HCT116 (cell line): ENCODE data around the gene ARRB2. TPM values are rescaled to one million over a fixed set of nuclear protein-coding genes. Genes with fewer than 3 reads are reported as not detected.

Experiments used
- ATAC-seq: fragments of 200-7000 bp; cut with Tn5 transposase; 2 replicates; pipeline ENCODE4 v1.9.1; 2020; ENCODE audit warnings: mild to moderate bottlenecking, moderate library complexity
- BruUV-seq: library from RNA; stranded (reverse); fragments of 400-500 nt; replicated peaks from 2 replicates; lab custom pipeline; 2021; lab: Mats Ljungman, UMichigan
- CTCF ChIA-PET: fragments of 300-600 bp; sonication (Branson Sonifier 250); formaldehyde crosslinking; loops from one replicate; lab custom pipeline; 2021; ENCODE audit warnings: antibody characterized with exemption; lab: Charles Lee
- POLR2A ChIA-PET: fragments of 300-600, 350-600 bp; sonication (Branson Sonifier 250); formaldehyde crosslinking; loops from one replicate; lab custom pipeline; 2021; ENCODE audit warnings: antibody characterized with exemption; lab: Charles Lee
- RAD21 ChIA-PET, 2 experiments: fragments of 300-600 bp; sonication (Branson Sonifier 250); formaldehyde crosslinking; loops; one replicate each; lab custom pipeline; 2023; ENCODE audit warnings: low total read pairs in 2 of 2; ENCODE audit not compliant: uncharacterized antibody in 2 of 2, unreplicated experiment in 2 of 2, low non-redundant PET in 1 of 2; lab: Charles Lee
- DNase-seq: peaks from one replicate; pipeline ENCODE4 v3.0.0-alpha.2; 2010; ENCODE audit warnings: low read depth, low spot score
- H2AFZ ChIP-seq: fragments of 200-600 bp; shearing (Covaris generic), sonication (generic); 2 replicates; pipeline ENCODE4 v1.6.1; 2017; ENCODE audit warnings: low read depth, mixed run types, mixed read lengths, antibody characterized with exemption, low read length; ENCODE audit not compliant: poor library complexity, severe bottlenecking
- H3K27ac ChIP-seq: 2 replicates; pipeline ENCODE4 v1.5.1; 2012; ENCODE audit warnings: low read depth, low read length
- H3K27me3 ChIP-seq: fragments of 200-600 bp; sonication (generic); 2 replicates; pipeline ENCODE4 v1.6.1; 2016; ENCODE audit warnings: mixed run types, low read length, mixed read lengths; ENCODE audit not compliant: insufficient read depth
- H3K36me3 ChIP-seq, 2 experiments: fragments of 200-500 bp in 1 of 2; fragments of 200-600 bp in 1 of 2; sonication (Bioruptor generic) in 1 of 2; sonication (generic) in 1 of 2; 2 replicates each; pipeline versions ENCODE4 v1.5.1 to v1.6.1; 2014 to 2016; ENCODE audit warnings: low read length in 2 of 2, inconsistent platforms in 1 of 2, mixed read lengths in 1 of 2, mixed run types in 1 of 2; ENCODE audit not compliant: insufficient read depth in 2 of 2, control insufficient read depth in 1 of 2
- H3K4me1 ChIP-seq, 2 experiments: fragments of 200-600 bp in 1 of 2; sonication (generic) in 1 of 2; 2 replicates each; pipeline versions ENCODE4 v1.5.1 to v1.6.1; 2012 to 2017; ENCODE audit warnings: low read length in 2 of 2, inconsistent platforms in 1 of 2, mild to moderate bottlenecking in 1 of 2, mixed read lengths in 1 of 2, mixed run types in 1 of 2, moderate library complexity in 1 of 2; ENCODE audit not compliant: insufficient read depth in 2 of 2, control insufficient read depth in 1 of 2
- H3K4me2 ChIP-seq: fragments of 200-600 bp; sonication (generic); 2 replicates; pipeline ENCODE4 v1.6.1; 2017; ENCODE audit warnings: mixed run types, low read length, mixed read lengths
- H3K4me3 ChIP-seq, 2 experiments: fragments of 200-600 bp in 1 of 2; sonication (generic) in 1 of 2; replicated peaks in 1 of 2; 2 replicates each; pipeline ENCODE4 v1.5.1; 2011 to 2016; ENCODE audit warnings: low read length in 2 of 2, control low read depth in 1 of 2, low read depth in 1 of 2, mild to moderate bottlenecking in 1 of 2, mixed read lengths in 1 of 2, mixed run types in 1 of 2
- H3K79me2 ChIP-seq: fragments of 200-600 bp; sonication (generic); 2 replicates; pipeline ENCODE4 v1.6.1; 2017; ENCODE audit warnings: mild to moderate bottlenecking, mixed run types, low read length, moderate library complexity, mixed read lengths; ENCODE audit not compliant: insufficient read depth
- H3K9ac ChIP-seq: fragments of 200-600 bp; sonication (generic); 2 replicates; pipeline ENCODE4 v1.6.1; 2016; ENCODE audit warnings: low read length, mixed read lengths
- H3K9me2 ChIP-seq: fragments of 200-600 bp; sonication (generic), shearing (Covaris generic); 2 replicates; pipeline ENCODE4 v1.6.1; 2017; ENCODE audit warnings: mixed run types, mild to moderate bottlenecking, moderate library complexity; ENCODE audit not compliant: insufficient read depth
- H3K9me3 ChIP-seq, 2 experiments: fragments of 200-500 bp in 1 of 2; fragments of 200-600 bp in 1 of 2; sonication (Bioruptor generic) in 1 of 2; sonication (generic) in 1 of 2; 2 replicates each; pipeline ENCODE4 v1.6.1; 2014 to 2017; ENCODE audit warnings: low read length in 2 of 2, mixed read lengths in 2 of 2, inconsistent platforms in 1 of 2, low read depth in 1 of 2, mild to moderate bottlenecking in 1 of 2, mixed run types in 1 of 2, moderate library complexity in 1 of 2; ENCODE audit not compliant: control insufficient read depth in 1 of 2, insufficient read depth in 1 of 2
- H4K20me1 ChIP-seq: fragments of 200-600 bp; sonication (generic), shearing (Covaris generic); 2 replicates; pipeline ENCODE4 v1.6.1; 2017; ENCODE audit warnings: mixed run types, mild to moderate bottlenecking, moderate library complexity; ENCODE audit not compliant: insufficient read depth
- ATF3 ChIP-seq: IDR thresholded peaks from 2 replicates; pipeline ENCODE4 v1.6.1; 2012
- CTCF ChIP-seq, 3 experiments: fragments of 200-600 bp in 1 of 3; sonication (generic) in 1 of 3; IDR thresholded peaks in 2 of 3; conservative IDR thresholded peaks in 1 of 3; 2 replicates each; pipeline ENCODE4 v1.5.1; 2012 to 2017; ENCODE audit warnings: low read depth in 2 of 3, low read length in 2 of 3, antibody characterized with exemption in 1 of 3, borderline replicate concordance in 1 of 3, control low read depth in 1 of 3, mild to moderate bottlenecking in 1 of 3, mixed read lengths in 1 of 3, mixed run types in 1 of 3, moderate library complexity in 1 of 3; ENCODE audit not compliant: insufficient read depth in 1 of 3
- EGR1 ChIP-seq: IDR thresholded peaks from 2 replicates; pipeline ENCODE4 v1.6.1; 2012; ENCODE audit warnings: low read depth
- ELF1 ChIP-seq: IDR thresholded peaks from 2 replicates; pipeline ENCODE4 v1.6.1; 2012; ENCODE audit warnings: low read depth, borderline replicate concordance
- FOSL1 ChIP-seq: IDR thresholded peaks from 2 replicates; pipeline ENCODE4 v1.6.1; 2012; ENCODE audit warnings: low read depth
- JUND ChIP-seq: IDR thresholded peaks from 2 replicates; pipeline ENCODE4 v1.6.1; 2012
- MAX ChIP-seq: IDR thresholded peaks from 2 replicates; pipeline ENCODE4 v1.6.1; 2012
- POLR2A ChIP-seq: IDR thresholded peaks from 2 replicates; pipeline ENCODE4 v1.7.0; 2011; ENCODE audit warnings: borderline replicate concordance; ENCODE audit not compliant: insufficient read depth, insufficient read length; ENCODE audit errors: extremely low read depth
- POLR2AphosphoS5 ChIP-seq: IDR thresholded peaks from 2 replicates; pipeline ENCODE4 v1.6.1; 2011; ENCODE audit warnings: mild to moderate bottlenecking, low read depth, low read length, moderate library complexity
- SIN3A ChIP-seq: IDR thresholded peaks from 2 replicates; pipeline ENCODE4 v1.6.1; 2012; ENCODE audit warnings: low read depth
- TCF7L2 ChIP-seq: IDR thresholded peaks from 2 replicates; pipeline ENCODE4 v1.7.0; 2011; ENCODE audit warnings: borderline replicate concordance, inconsistent platforms; ENCODE audit not compliant: insufficient read depth, insufficient read length; ENCODE audit errors: extremely low read depth
- ZFX ChIP-seq: fragments of 450-650 bp; IDR thresholded peaks from 2 replicates; pipeline ENCODE4 v1.6.1; 2017
- ZNF274 ChIP-seq: fragments of 200-500 bp; sonication (Bioruptor generic); IDR thresholded peaks from 2 replicates; pipeline ENCODE4 v1.6.1; 2014; ENCODE audit warnings: mild to moderate bottlenecking, low read depth, low read length, inconsistent platforms
- intact Hi-C: fragments of 100-400 bp; cut with micrococcal nuclease; formaldehyde crosslinking; loops from 2 replicates; pipeline ENCODE4 v1.10.0; 2022
- total RNA-seq: library from RNA; stranded (reverse); gene quantifications from one replicate; pipeline ENCODE4 v1.2.1, GENCODE V29; 2021; ENCODE audit not compliant: unreplicated experiment
- TF ChIP-seq, protein P1 (sequence below): IDR thresholded peaks from 2 replicates; pipeline ENCODE4 v1.6.1; 2011; ENCODE audit warnings: mild to moderate bottlenecking, low read length, moderate library complexity; ENCODE audit not compliant: insufficient replicate concordance; ENCODE audit errors: extremely low read depth

The ARRB2 gene
- total RNA-seq, 1 experiment from 2014 or later = 70.8 TPM

DNA sequence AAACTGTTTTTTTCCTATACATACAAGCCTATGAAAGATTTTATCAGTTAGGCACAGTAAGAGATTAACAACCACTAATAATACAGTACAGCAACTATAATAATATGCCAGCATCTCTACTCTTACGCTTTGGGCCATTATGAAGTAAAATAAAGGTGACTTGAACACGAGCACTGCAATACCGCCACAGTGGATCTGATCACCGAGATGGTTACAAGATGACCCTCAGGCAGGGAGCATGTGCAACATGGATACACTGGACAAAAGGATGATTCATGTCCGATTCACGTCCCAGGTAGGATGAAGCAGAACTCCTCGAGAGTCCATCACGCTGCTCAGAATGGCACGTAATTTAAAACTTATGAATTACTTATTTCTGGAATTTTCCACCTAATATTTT, 17.0 kb upstream of the ARRB2 start:
- H3K27me3 ChIP-seq = no peaks in the 10 kb centered on the region
- ATAC-seq (no peak), DNase-seq (no peak)
- H3K9me3 ChIP-seq = no peaks in the 10 kb centered on the region
- no peaks in the 10 kb centered on the region for H3K9me2 ChIP-seq
- RAD21 ChIA-PET = no interaction called here
- TF ChIP-seq ZFX (no peak), EGR1 (no peak), JUND (no peak), FOSL1 (no peak), POLR2AphosphoS5 (no peak), ATF3 (no peak)
- TF ChIP-seq, protein P1, sequence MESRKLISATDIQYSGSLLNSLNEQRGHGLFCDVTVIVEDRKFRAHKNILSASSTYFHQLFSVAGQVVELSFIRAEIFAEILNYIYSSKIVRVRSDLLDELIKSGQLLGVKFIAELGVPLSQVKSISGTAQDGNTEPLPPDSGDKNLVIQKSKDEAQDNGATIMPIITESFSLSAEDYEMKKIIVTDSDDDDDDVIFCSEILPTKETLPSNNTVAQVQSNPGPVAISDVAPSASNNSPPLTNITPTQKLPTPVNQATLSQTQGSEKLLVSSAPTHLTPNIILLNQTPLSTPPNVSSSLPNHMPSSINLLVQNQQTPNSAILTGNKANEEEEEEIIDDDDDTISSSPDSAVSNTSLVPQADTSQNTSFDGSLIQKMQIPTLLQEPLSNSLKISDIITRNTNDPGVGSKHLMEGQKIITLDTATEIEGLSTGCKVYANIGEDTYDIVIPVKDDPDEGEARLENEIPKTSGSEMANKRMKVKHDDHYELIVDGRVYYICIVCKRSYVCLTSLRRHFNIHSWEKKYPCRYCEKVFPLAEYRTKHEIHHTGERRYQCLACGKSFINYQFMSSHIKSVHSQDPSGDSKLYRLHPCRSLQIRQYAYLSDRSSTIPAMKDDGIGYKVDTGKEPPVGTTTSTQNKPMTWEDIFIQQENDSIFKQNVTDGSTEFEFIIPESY = no peak
- H3K4me3 ChIP-seq = no peak overlapping the region
- H2AFZ ChIP-seq = no peak overlapping the region
- POLR2A ChIA-PET = no interaction called here
- intact Hi-C loops = no loop called here
- peaks cover 24 to 60% of the 10 kb centered on the region in 2 experiments; a peak in 3 of 4 replicates for H3K36me3 ChIP-seq
- peaks cover 12% of the 10 kb centered on the region; the same call in 1 of the 2 replicates for H4K20me1 ChIP-seq
- H3K27ac ChIP-seq = no peak overlapping the region
- H3K4me1 ChIP-seq = no peaks in the 10 kb centered on the region
- H3K79me2 ChIP-seq = peaks cover 97% of the 10 kb centered on the region
- CTCF ChIA-PET = no interaction called here
- H3K9ac ChIP-seq = no peak overlapping the region
- H3K4me2 ChIP-seq = no peak overlapping the region
- BruUV-seq = no TSS peak

DNA sequence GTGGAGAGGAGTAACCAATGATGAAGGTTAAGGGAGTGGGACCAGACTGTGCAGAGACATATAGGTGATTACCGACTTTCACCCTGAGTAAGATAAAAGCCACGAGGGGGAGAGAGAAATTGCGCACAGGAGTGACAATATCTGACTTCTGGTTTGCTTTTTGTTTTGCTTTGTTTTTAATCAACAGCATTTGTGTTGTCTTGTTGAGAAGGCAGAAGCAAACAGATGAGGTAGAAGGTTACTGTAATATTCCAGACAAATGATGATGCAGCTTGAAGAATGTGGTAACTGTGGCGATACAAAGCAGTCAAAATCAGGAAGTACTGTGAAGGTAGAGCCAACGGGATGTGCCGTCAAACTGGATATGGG, 14.0 kb upstream of the ARRB2 start:
- peaks cover 12% of the 10 kb centered on the region; the same call in 1 of the 2 replicates for H4K20me1 ChIP-seq
- intact Hi-C loops = no loop called here
- ChIA-PET RAD21 (no interaction called here), CTCF (no interaction called here), POLR2A (no interaction called here)
- peaks cover 98% of the 10 kb centered on the region for H3K79me2 ChIP-seq
- no peak overlapping the region for H3K27ac ChIP-seq
- no peak for ATAC-seq
- DNase-seq = no peak
- H3K9me3 ChIP-seq = no peaks in the 10 kb centered on the region
- H2AFZ ChIP-seq = no peak overlapping the region
- peaks cover 16 to 36% of the 10 kb centered on the region in 2 experiments; a peak in 3 of 4 replicates for H3K36me3 ChIP-seq
- H3K4me3 ChIP-seq = no peak overlapping the region
- H3K9me2 ChIP-seq = no peaks in the 10 kb centered on the region
- H3K4me1 ChIP-seq = no peaks in the 10 kb centered on the region
- H3K27me3 ChIP-seq = no peaks in the 10 kb centered on the region
- BruUV-seq = no TSS peak
- no peak overlapping the region for H3K4me2 ChIP-seq
- no peak overlapping the region for H3K9ac ChIP-seq
- no peak for TF ChIP-seq MAX
- TF ChIP-seq SIN3A = no peak
- no peak for TF ChIP-seq TCF7L2
- no peak for TF ChIP-seq ZNF274
- no peak for TF ChIP-seq CTCF (IDR thresholded peaks at IDR 0.05 in 2 of 3, conservative IDR thresholded peaks at IDR 0.05 in 1 of 3; ENCODE audit: borderline replicate concordance in 1 of 3, insufficient read depth in 1 of 3, low read depth in 2 of 3, low read length in 2 of 3)
- TF ChIP-seq POLR2A = no peak
- no peak for TF ChIP-seq ELF1
- TF ChIP-seq ZFX = no peak
